NT2/D1 (cell line): ENCODE results near the gene MIB1.

Experiments used
- DNase-seq: peaks from one replicate; pipeline ENCODE4 v3.0.0-alpha.2; 2011; ENCODE audit warnings: low read depth, low spot score
- H3K27me3 ChIP-seq: 2 replicates; pipeline ENCODE4 v1.6.0; 2011; ENCODE audit warnings: mild to moderate bottlenecking; ENCODE audit not compliant: insufficient read length, insufficient read depth
- H3K36me3 ChIP-seq: 2 replicates; pipeline ENCODE4 v1.6.1; 2011; ENCODE audit warnings: mild to moderate bottlenecking, low read length, mixed read lengths; ENCODE audit not compliant: insufficient read depth, insufficient read length
- H3K4me1 ChIP-seq: 2 replicates; pipeline ENCODE4 v1.5.1; 2011; ENCODE audit not compliant: insufficient read depth, insufficient read length
- H3K4me3 ChIP-seq: 2 replicates; pipeline ENCODE4 v1.5.1; 2011; ENCODE audit warnings: low read depth; ENCODE audit not compliant: insufficient read length
- H3K9ac ChIP-seq: 2 replicates; pipeline ENCODE4 v1.6.0; 2011; ENCODE audit warnings: low read depth; ENCODE audit not compliant: insufficient read length
- H3K9me3 ChIP-seq: 2 replicates; pipeline ENCODE4 v1.5.1; 2011; ENCODE audit warnings: mild to moderate bottlenecking, low read length; ENCODE audit not compliant: insufficient read depth
- SUZ12 ChIP-seq: IDR thresholded peaks from 2 replicates; pipeline ENCODE4 v1.6.1; 2011; ENCODE audit not compliant: insufficient read length, insufficient read depth; ENCODE audit errors: extremely low read depth
- YY1 ChIP-seq: IDR thresholded peaks from 2 replicates; pipeline ENCODE4 v1.6.1; 2011; ENCODE audit not compliant: insufficient read length, insufficient read depth
- ZNF274 ChIP-seq: IDR thresholded peaks from 2 replicates; pipeline ENCODE4 v1.6.1; 2011; ENCODE audit warnings: mild to moderate bottlenecking, low read depth, low read length

Gene MIB1

DNA sequence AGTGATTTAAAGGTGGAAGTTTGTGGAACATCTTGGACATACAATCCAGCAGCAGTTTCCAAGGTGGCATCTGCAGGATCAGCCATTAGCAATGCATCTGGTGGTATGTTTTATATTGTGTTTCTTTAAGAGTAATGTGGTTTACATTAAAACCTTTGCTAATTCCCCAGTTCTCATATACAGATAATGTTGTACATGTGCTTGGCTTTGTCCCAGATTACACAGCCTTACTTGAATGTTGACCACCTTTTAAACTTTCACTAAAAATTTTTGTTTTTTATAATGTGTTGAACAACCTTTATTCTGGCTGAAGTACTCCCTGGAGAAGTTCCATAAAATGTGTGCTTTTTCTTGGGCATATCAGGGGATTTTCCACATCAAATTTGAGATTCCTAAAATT, 57.5 kb downstream of the MIB1 start:
- no peaks in the 10 kb centered on the region for H3K27me3 ChIP-seq
- no peaks in the 10 kb centered on the region for H3K4me1 ChIP-seq
- no peak for TF ChIP-seq SUZ12
- peaks cover 4% of the 10 kb centered on the region for H3K36me3 ChIP-seq
- no peak overlapping the region for H3K4me3 ChIP-seq
- DNase-seq: no peak
- no peaks in the 10 kb centered on the region for H3K9me3 ChIP-seq
- no peak overlapping the region for H3K9ac ChIP-seq

DNA sequence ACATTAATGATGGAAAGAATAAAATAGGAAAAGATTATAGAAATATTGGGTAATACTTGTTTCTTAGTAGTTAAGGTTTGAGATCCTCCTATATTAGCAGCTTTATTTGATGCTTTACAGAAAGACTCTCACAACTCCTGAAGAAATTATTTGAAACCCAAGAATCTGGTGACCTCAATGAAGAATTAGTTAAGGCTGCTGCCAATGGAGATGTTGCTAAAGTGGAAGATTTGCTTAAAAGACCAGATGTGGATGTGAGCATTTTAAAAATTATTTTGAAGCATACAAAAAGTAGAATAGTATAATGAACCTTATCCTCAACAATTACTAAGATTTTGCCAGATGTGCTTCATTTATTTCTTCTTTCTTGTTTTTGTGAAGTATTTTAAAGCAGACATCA, 59.1 kb downstream of the MIB1 start:
- no peak overlapping the region for H3K4me3 ChIP-seq
- TF ChIP-seq ZNF274 (no peak), SUZ12 (no peak), YY1 (no peak)
- no peaks in the 10 kb centered on the region for H3K4me1 ChIP-seq
- no peaks in the 10 kb centered on the region for H3K9me3 ChIP-seq
- DNase-seq: no peak
- peaks cover 10% of the 10 kb centered on the region for H3K36me3 ChIP-seq
- no peak overlapping the region for H3K9ac ChIP-seq
- H3K27me3 ChIP-seq: no peaks in the 10 kb centered on the region

DNA sequence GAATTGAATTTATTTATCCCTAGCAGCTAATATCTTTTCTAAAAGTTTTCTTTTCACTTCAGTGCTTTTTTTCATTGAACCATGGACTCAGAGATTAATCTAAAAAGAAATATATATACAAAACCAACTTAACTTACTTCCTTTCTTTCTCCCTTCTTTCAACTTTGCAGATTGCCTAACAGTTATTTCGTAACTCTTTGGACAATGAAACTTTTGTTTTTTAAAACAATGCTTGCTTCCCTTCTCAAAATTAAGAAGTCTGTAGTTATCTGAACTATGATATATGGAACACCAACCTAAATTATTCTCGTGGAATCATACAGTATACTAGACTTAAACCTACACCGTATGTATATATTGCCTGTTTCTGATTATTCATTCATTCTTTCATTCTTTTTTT, 62.9 kb downstream of the MIB1 start:
- no peak for DNase-seq
- Histone ChIP-seq H3K4me3 (no peak overlapping the region), H3K9me3 (peaks cover 4% of the 10 kb centered on the region; the same call in 1 of the 2 replicates), H3K27me3 (no peaks in the 10 kb centered on the region), H3K4me1 (no peaks in the 10 kb centered on the region), H3K9ac (no peak overlapping the region), H3K36me3 (peaks cover 14% of the 10 kb centered on the region)
- TF ChIP-seq ZNF274: no peak
- TF ChIP-seq YY1: no peak
- TF ChIP-seq SUZ12: no peak

DNA sequence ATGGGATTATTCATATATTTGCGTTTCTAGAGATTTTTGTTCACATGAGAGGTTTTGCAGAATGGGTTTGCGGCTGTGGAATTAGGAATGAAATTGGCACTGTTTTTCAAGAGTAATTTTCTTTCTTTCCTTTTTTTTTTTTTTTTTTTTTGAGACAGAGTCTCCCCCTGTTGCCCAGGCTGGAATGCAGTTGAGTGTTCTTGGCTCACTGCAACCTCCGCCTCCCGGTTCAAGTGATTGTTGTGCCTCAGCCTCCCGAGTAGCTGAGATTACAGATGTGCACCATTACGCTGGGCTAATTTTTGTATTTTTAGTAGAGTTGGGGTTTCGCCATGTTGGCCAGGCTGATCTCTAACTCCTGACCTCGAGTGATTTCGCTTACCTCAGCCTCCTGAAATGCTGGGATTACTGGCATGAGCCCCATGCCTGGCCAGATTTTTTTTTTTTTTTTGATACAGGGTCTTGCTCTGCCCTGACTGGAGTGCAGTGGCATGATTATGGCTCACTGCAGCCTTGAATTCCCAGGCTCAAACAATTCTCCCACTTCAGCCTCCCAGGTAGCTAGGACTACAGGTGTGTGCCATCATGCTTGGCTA, 65.3 kb downstream of the MIB1 start:
- Histone ChIP-seq H3K9me3 (peaks cover 17% of the 10 kb centered on the region), H3K9ac (no peak overlapping the region), H3K4me3 (no peak overlapping the region), H3K36me3 (peaks cover 28% of the 10 kb centered on the region), H3K27me3 (no peaks in the 10 kb centered on the region), H3K4me1 (no peaks in the 10 kb centered on the region)
- no peak for DNase-seq
- no peak for TF ChIP-seq SUZ12

DNA sequence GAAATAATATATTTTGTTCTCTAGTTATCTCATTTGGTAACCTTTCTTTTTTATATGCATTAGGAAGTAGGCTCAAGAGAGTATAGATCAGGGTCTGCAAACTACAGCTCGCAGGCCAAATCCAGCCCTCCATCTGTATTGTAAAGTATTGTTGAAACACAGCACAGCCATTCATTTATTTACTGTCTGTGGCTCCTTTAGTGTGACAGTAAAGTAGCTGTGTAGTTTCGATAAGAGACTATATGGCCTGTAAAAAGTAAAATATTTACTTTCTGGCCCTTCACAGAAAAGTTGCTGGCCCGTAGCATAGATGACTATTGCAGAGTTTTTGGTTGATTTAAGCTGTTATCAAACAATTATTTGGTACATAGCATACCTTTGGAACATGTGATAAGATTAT, 67.6 kb downstream of the MIB1 start:
- DNase-seq: no peak
- no peak overlapping the region for H3K9ac ChIP-seq
- peaks cover 17% of the 10 kb centered on the region for H3K9me3 ChIP-seq
- TF ChIP-seq YY1: no peak
- TF ChIP-seq ZNF274: no peak
- no peak for TF ChIP-seq SUZ12
- H3K27me3 ChIP-seq: no peaks in the 10 kb centered on the region
- no peak overlapping the region for H3K4me3 ChIP-seq
- peaks cover 27% of the 10 kb centered on the region for H3K36me3 ChIP-seq
- no peaks in the 10 kb centered on the region for H3K4me1 ChIP-seq

DNA sequence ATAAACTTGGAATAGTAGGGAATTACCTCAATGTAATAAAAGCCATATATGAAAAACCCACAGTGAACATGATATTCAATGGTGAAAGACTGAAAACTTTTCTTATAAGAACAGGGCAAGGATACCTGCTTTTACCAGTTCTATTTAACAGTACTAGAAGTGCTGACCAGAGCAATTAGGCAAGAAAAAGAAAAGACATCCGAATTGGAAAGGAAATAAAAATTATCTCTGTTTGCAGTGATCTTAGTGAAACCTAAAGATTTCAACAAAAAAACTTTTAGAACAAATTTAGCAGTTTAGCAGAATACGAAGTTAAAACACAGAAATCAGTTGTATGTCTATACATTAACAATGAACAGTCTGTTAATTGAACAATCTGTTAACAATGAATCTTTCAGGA, 69.1 kb downstream of the MIB1 start:
- peaks cover 24% of the 10 kb centered on the region for H3K36me3 ChIP-seq
- no peak overlapping the region for H3K9ac ChIP-seq
- no peaks in the 10 kb centered on the region for H3K4me1 ChIP-seq
- no peaks in the 10 kb centered on the region for H3K27me3 ChIP-seq
- H3K9me3 ChIP-seq: peaks cover 17% of the 10 kb centered on the region
- TF ChIP-seq YY1 (no peak), ZNF274 (no peak), SUZ12 (no peak)
- H3K4me3 ChIP-seq: no peak overlapping the region
- no peak for DNase-seq

GRCh38 chr18:21815101-21815500, 74.5 kb downstream of the MIB1 start:
- H3K4me1 ChIP-seq: no peaks in the 10 kb centered on the region
- H3K36me3 ChIP-seq: peaks cover 38% of the 10 kb centered on the region
- TF ChIP-seq ZNF274: no peak
- no peak for TF ChIP-seq YY1
- no peak for TF ChIP-seq SUZ12
- H3K9me3 ChIP-seq: no peaks in the 10 kb centered on the region
- no peak for DNase-seq
- no peaks in the 10 kb centered on the region for H3K27me3 ChIP-seq
- H3K4me3 ChIP-seq: no peak overlapping the region
- H3K9ac ChIP-seq: no peak overlapping the region

- Histone ChIP-seq H3K36me3 (peaks cover 34% of the 10 kb centered on the region), H3K4me3 (no peak overlapping the region), H3K4me1 (no peaks in the 10 kb centered on the region), H3K27me3 (no peaks in the 10 kb centered on the region), H3K9ac (no peak overlapping the region), H3K9me3 (no peaks in the 10 kb centered on the region)
- TF ChIP-seq ZNF274: no peak
- TF ChIP-seq YY1: no peak
- no peak for TF ChIP-seq SUZ12
- no peak for DNase-seq
These were observed 79.6 kb downstream of the MIB1 start for GRCh38 chr18:21820033-21820810.
